ENCODE results near the gene NELFCD.

Gene NELFCD

GRCh38 chr20:58995461-58996225, 14.6 kb downstream of the NELFCD start:
- DNase-seq: no peak

- DNase-seq: no peak
Measured at GRCh38 chr20:58996226-58996611, 15.2 kb downstream of the NELFCD start.

GRCh38 chr20:58997141-58997770, 16.2 kb downstream of the NELFCD start:
- no peak for DNase-seq

GRCh38 chr20:58998656-58999055, 17.6 kb downstream of the NELFCD start:
- DNase-seq: no peak

GRCh38 chr20:59000326-59000725, 19.3 kb downstream of the NELFCD start:
- DNase-seq: no peak

- no peak for DNase-seq
Measured at GRCh38 chr20:59001068-59001448, 20.0 kb downstream of the NELFCD start.

- DNase-seq: no peak
Measured at GRCh38 chr20:59001449-59002171, 20.6 kb downstream of the NELFCD start.

GRCh38 chr20:59002388-59002787, 21.3 kb downstream of the NELFCD start:
- DNase-seq: no peak

GRCh38 chr20:59002874-59003399, 21.9 kb downstream of the NELFCD start:
- no peak for DNase-seq

GRCh38 chr20:59003836-59004492, 22.9 kb downstream of the NELFCD start:
- DNase-seq: no peak

GRCh38 chr20:59004493-59004762, 23.4 kb downstream of the NELFCD start:
- peak; percentile 56 to 58 for DNase-seq

GRCh38 chr20:59004763-59005522, 23.9 kb downstream of the NELFCD start:
- DNase-seq: peak; percentile 22 to 23

- no peak for DNase-seq
Measured at GRCh38 chr20:59005523-59006166, 24.6 kb downstream of the NELFCD start.

- no peak for DNase-seq
Measured at GRCh38 chr20:59006167-59006863, 25.3 kb downstream of the NELFCD start.

- DNase-seq: peak; percentile 26 to 46
Measured at GRCh38 chr20:59006864-59007664, 26.0 kb downstream of the NELFCD start, which contains the start of gene CTSZ. CTSZ (minus strand) TSS chr20:59007254; CDS start chr20:59007128, 126 bp downstream.

GRCh38 chr20:59007665-59008511, 26.8 kb downstream of the NELFCD start:
- no peak for DNase-seq

- no peak for DNase-seq
Measured at GRCh38 chr20:59008715-59009336, 27.8 kb downstream of the NELFCD start.

- DNase-seq: no peak
Measured at GRCh38 chr20:59010321-59010994, 29.4 kb downstream of the NELFCD start.

All from activated CD4-positive, alpha-beta T cell treated with anti-CD3 and anti-CD28 coated beads for 4 hours (primary cell).